Islet precursor cell (in vitro differentiated cells): ENCODE data around the gene WWOX.

Source experiments
- DNase-seq: peaks from one replicate; pipeline ENCODE4 v3.0.0-alpha.2; 2018

The WWOX gene

GRCh38 chr16:78407191-78407590 lies 307.7 kb downstream of the WWOX start:
- DNase-seq = no peak

- no peak for DNase-seq
Observed at GRCh38 chr16:78413651-78414050, 314.2 kb downstream of the WWOX start.

- DNase-seq = no peak
Observed at GRCh38 chr16:78415013-78415412, 315.6 kb downstream of the WWOX start.

GRCh38 chr16:78415669-78416068 lies 316.2 kb downstream of the WWOX start:
- DNase-seq = no peak

GRCh38 chr16:78416400-78416799 lies 316.9 kb downstream of the WWOX start:
- DNase-seq = no peak

GRCh38 chr16:78421181-78421708 lies 321.8 kb downstream of the WWOX start:
- no peak for DNase-seq

DNA sequence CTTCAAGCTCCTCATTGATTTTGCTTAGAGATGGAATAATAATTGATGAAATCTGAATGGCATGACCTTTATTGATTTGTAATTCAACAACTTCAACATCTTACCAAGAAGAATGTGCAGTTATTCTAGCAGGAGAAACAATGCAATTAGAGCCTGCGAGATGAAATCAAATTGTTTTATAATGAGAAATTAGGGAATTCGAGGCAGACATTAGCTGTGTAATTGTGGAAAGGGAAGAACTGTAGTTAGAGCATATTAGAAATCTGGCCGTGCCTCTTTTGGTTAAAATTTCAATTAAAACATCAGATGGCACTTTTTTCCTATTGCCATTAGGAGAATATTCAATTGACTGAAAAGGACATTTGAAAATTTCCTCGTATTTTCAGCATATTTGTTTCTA lies 325.8 kb downstream of the WWOX start:
- no peak for DNase-seq

DNA sequence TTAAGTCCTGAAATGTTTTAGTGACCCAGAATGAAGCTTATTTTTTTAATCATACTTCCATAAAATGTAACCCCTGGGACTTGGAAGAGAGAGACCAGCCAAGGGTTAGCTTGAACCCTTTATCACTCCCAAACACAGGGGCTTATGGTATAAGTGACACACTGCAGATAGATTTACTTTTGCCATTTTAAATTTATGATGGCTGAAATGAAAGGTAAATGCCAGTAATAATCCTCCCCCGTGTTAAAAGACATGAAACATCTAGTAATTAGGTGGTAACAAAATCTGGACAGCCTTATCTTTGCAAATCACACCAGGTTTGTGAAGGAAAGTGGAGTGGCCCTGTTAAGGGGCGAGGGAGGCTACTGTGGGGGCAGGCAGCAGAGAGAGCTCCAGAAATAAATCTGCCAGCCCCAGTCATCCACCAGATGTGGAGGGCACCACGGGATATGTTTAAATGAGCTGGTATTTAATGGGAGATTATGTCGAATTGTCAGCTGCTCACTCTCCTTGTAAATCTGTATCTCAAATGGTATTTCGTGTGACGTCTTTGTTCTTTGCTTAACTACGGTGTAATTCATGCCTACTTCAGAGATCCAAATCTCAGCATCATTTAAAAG lies 326.5 kb downstream of the WWOX start:
- no peak for DNase-seq

DNA sequence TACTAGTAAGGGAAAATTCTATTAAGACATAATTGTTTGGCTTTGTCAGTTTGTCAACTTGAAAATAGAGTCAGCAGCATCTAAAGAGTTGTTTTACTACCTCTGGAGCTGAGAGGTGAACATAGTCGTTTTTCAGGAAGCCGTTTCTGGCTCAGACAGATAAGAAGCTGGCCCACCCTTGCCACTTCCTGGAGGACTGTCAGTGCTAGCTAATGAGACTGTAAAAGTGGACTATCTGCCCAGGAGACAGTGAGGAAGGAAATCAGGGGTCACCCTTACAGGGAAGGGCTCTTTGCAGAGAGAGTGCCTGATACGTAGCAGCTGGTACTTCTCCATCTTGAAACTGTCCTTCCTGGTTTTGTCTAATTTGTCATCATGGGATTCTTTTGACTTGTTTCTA lies 328.7 kb downstream of the WWOX start:
- DNase-seq = no peak

DNA sequence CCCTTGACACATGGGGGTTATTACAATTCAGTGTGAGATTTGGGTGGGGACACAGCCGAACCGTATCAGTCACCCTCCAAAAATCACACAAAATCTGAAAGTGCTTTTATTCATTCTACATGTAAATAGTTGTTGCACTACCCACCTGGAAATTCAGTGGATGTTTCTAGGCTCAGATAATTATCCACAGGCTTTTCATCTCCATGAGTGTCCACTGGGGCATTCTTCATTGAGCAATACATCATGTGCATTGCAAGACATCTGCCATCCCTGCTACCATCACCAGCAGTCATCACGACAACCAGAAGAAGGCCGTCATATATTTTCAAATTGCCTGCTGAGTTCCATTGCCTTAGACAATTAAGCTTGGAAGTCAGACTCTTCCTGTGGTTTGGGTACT lies 330.8 kb downstream of the WWOX start:
- no peak for DNase-seq

DNA sequence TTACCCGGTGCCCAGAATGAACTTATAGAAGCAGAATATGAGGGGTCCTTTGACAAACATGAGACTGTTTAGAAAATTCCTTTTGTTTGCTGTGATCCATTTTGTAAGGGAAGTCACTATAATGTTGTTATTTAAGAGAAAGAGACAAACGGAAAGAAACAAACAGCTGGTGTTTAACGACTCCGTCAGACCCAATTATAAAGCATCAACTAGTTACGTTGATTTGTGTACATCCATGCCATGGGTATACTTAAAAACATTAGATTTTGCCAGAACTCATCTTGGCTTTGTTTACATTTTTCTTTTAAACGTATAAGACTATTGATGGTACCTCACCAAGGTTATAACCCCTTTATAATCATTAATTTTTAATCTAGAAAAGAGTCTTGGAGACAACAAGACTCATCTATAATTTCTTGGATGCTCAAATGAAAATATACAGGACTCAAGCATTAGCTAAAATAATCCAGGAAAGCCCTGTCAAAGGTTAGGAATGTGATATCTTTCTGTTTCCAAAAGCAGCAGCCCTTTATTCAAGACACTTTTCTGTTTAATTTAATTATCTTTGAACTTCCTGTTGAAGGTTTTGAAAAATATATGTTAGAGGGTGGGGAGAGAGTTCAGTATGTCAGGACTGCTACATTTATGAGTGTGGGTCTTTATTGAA lies 331.7 kb downstream of the WWOX start:
- DNase-seq = no peak

DNA sequence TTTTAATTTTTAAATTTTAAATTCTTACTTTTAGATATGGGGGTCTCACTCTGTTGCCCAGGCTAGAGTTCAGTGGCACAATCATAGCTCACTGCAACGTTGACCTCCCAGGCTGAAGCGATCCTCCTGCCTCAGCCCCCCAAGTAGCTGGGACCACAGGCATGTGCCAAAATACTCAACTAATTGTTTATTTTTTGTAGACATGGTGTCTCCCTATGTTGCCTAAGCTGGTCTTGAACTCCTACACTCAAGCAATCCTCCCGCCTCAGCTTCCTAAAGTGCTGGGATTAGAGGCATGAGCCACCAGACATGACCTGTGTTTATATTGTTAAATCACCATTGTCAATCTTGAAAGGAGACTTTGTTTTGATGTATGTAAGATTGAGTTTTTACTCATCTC lies 332.2 kb downstream of the WWOX start:
- DNase-seq = no peak

DNA sequence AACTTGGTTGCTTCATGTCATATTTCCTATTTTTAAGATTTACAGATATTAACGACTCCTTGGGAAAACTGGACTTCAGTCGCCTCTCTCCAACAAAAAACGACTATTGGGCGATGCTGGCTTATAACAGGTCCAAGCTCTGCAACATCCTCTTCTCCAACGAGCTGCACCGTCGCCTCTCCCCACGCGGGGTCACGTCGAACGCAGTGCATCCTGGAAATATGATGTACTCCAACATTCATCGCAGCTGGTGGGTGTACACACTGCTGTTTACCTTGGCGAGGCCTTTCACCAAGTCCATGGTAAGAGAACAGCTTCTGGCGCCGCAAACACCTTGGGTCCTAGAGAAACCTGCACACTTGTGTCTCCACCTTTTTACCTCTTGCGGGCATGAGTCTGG lies 333.0 kb downstream of the WWOX start:
- DNase-seq = no peak

- DNase-seq = no peak
Observed at GRCh38 chr16:78433116-78433515, 333.7 kb downstream of the WWOX start.

- DNase-seq = no peak
Observed at GRCh38 chr16:78434401-78434800, 334.9 kb downstream of the WWOX start.

- no peak for DNase-seq
Observed at GRCh38 chr16:78435260-78435659, 335.8 kb downstream of the WWOX start.

DNA sequence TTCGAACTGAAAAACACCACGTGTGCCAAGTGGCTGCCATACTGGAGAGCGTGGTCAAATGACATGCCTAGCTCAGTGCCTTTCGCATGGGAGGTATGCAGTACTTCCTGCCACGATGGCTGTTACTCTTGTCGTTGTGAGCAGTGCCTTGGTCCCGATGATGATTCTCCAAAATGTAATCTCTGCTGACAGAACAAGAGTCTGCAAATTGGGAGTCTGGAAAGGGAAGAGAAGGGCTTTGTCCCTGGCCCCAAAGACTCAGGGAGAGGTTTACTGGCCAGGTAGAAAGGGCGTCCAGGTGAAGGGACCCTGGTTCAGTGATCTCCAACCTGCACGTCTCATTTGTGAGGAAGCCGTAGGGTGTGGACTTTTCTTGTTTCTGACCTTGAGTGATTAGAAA lies 336.6 kb downstream of the WWOX start:
- DNase-seq = no peak

DNA sequence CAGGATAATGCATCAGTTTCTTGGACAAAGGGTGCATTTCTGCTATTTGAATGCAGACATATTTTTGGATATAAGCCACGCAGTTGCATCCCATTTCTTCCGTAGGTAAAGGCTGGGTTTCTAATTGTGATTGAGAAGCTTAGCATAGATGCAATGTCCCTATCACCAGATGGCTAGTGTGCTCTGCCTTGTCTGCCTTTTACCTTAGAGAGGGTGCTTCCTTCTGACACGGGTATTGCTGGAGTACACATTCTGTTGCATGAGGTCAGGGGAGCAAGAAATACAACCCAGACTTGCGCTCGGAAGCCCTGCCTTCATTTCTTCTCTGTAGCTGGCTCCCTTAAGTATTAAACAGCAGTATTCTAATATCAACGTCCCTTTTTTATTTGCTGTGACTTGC lies 337.4 kb downstream of the WWOX start:
- DNase-seq = no peak

DNA sequence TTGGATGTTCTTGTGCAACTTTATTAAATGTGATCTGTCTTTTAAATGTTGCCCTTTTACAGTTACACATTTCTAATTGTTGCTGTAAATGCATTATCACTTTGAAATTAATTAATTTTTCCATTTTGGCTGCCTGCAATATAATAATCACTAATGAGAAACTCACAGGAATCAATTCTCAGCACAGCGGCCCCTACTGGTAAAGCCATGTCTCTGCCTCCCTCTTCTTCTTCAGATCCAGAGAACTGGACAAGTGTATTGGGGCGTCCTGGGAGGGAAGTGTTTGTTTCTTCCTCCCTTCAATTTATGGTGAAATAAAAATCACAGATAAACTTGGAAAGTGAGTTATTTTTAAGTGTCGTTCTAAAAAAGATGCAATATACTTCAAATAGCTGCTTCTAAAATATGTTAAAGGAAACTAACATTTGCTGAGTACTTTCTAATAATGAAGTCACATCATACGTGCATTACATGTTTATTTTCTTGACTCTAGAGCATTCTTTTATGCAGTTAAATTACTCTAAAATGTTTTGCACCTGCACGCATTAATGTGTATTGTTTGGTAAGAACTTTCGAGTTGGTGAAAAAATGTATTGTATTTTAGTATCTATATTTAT lies 338.0 kb downstream of the WWOX start:
- DNase-seq = no peak

DNA sequence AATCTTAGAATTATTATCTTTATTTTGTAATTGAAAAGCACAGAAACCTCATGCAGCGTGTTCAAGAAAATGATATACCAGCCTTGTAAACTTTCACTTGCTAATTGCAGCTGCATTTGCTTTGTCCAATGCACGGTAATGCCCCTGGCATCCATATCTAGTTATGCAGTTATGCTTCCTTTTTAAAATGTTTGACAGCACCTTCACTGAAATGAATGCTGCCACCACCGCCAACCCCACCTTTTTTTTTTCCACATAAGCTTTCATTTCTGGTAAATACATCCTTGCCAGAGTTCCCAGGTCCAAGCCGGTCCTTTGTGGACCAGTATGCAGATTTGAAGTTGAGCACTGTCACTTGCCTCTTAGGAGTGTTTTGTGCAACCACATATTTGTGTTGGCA lies 338.8 kb downstream of the WWOX start:
- DNase-seq = no peak

GRCh38 chr16:78438632-78439031 lies 339.2 kb downstream of the WWOX start:
- no peak for DNase-seq

DNA sequence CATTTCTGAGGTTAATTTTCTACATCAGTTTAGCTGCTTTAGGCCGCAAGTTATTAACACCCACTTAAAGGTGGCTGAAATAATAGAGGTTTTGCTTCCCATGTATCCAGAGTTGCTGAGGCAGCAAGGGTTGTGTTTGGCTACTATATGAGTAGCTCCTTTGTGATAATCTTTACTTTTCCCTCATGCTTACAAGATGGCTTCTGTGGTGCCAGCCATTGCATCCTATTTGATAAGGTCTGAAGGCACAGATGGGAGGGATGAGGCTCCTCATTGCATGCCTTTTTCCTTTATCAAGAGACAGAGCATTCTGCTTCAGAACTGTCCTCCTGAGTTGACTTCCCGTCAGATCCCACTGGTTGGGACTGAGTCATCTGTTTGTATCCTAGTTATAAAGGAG lies 340.2 kb downstream of the WWOX start:
- DNase-seq = no peak

GRCh38 chr16:78441298-78441697 lies 341.8 kb downstream of the WWOX start:
- DNase-seq = no peak
